ENCODE data around the gene SLC12A2. TPM values are rescaled to one million over a fixed set of nuclear protein-coding genes. Genes with fewer than 3 reads are reported as not detected.

The SLC12A2 gene
- total RNA-seq, 3 donors from 2014 or later (not counting 1 experiment from before 2014, with no cell fraction given) = 14.3 to 18.1 (median 17.4) TPM

- H3K4me1 ChIP-seq (ENCODE audit: control insufficient read depth, insufficient read depth, low read length) = no peaks in the 10 kb centered on the region
- ATAC-seq = no peak
- no peaks in the 10 kb centered on the region for H3K36me3 ChIP-seq (ENCODE audit: control insufficient read depth, insufficient read depth, low read length)
- no peaks in the 10 kb centered on the region for H3K9me3 Mint-ChIP-seq
- no peaks in the 10 kb centered on the region for H3K9me3 ChIP-seq (ENCODE audit: control insufficient read depth, insufficient read depth, low read length)
- H3K27me3 ChIP-seq (ENCODE audit: control insufficient read depth, insufficient read depth, low read length) = no peaks in the 10 kb centered on the region
- peaks cover 0 to 7% of the 10 kb centered on the region in 2 donors for H3K27me3 Mint-ChIP-seq (ENCODE audit: low read depth in 2 of 2)
- H3K36me3 Mint-ChIP-seq = no peaks in the 10 kb centered on the region
- no peaks in the 10 kb centered on the region for H3K4me1 Mint-ChIP-seq
- no peak overlapping the region for H3K4me3 Mint-ChIP-seq
- H3K27ac Mint-ChIP-seq = no peak overlapping the region
- H3K27ac ChIP-seq (ENCODE audit: low read length) = no peak overlapping the region
- intact Hi-C loops (cut with micrococcal nuclease) = loop anchor here (10.0 kb wide), 1 partner anchor 1638 kb away; no protein-coding TSS in a partner anchor
- no peak for DNase-seq
- WGBS (ENCODE audit: insufficient coverage) = 78% methylated on average over 15 of the region's 15 CpGs
- H3K4me3 ChIP-seq (ENCODE audit: low read length) = no peak overlapping the region
- TF ChIP-seq, protein P1, sequence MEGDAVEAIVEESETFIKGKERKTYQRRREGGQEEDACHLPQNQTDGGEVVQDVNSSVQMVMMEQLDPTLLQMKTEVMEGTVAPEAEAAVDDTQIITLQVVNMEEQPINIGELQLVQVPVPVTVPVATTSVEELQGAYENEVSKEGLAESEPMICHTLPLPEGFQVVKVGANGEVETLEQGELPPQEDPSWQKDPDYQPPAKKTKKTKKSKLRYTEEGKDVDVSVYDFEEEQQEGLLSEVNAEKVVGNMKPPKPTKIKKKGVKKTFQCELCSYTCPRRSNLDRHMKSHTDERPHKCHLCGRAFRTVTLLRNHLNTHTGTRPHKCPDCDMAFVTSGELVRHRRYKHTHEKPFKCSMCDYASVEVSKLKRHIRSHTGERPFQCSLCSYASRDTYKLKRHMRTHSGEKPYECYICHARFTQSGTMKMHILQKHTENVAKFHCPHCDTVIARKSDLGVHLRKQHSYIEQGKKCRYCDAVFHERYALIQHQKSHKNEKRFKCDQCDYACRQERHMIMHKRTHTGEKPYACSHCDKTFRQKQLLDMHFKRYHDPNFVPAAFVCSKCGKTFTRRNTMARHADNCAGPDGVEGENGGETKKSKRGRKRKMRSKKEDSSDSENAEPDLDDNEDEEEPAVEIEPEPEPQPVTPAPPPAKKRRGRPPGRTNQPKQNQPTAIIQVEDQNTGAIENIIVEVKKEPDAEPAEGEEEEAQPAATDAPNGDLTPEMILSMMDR (IDR thresholded peaks at IDR 0.05) = no peak
Measured at GRCh38 chr5:128216860-128217531, 133.4 kb downstream of the SLC12A2 start.

GRCh38 chr5:128220841-128221240, 137.3 kb downstream of the SLC12A2 start:
- Histone ChIP-seq H3K36me3 (ENCODE audit: control insufficient read depth, insufficient read depth, low read length) (no peaks in the 10 kb centered on the region), H3K4me3 (ENCODE audit: low read length) (no peak overlapping the region), H3K9me3 (ENCODE audit: control insufficient read depth, insufficient read depth, low read length) (no peaks in the 10 kb centered on the region), H3K4me1 (ENCODE audit: control insufficient read depth, insufficient read depth, low read length) (no peaks in the 10 kb centered on the region), H3K27ac (ENCODE audit: low read length) (no peak overlapping the region), H3K27me3 (ENCODE audit: control insufficient read depth, insufficient read depth, low read length) (no peaks in the 10 kb centered on the region)
- ATAC-seq (no peak), DNase-seq (no peak)
- intact Hi-C loops (cut with micrococcal nuclease) = no loop called here
- Mint-ChIP-seq H3K36me3 (no peaks in the 10 kb centered on the region), H3K4me3 (no peak overlapping the region), H3K27me3 (ENCODE audit: low read depth in 2 of 2) (peaks cover 3 to 16% of the 10 kb centered on the region in 2 donors), H3K9me3 (no peaks in the 10 kb centered on the region), H3K4me1 (no peaks in the 10 kb centered on the region), H3K27ac (no peak overlapping the region)
- 82% methylated on average over 1 of the region's 2 CpGs for WGBS (ENCODE audit: insufficient coverage)
- TF ChIP-seq, protein P1 (IDR thresholded peaks at IDR 0.05) = no peak

- Histone ChIP-seq H3K27me3 (ENCODE audit: control insufficient read depth, insufficient read depth, low read length) (no peaks in the 10 kb centered on the region), H3K4me1 (ENCODE audit: control insufficient read depth, insufficient read depth, low read length) (no peaks in the 10 kb centered on the region), H3K9me3 (ENCODE audit: control insufficient read depth, insufficient read depth, low read length) (no peaks in the 10 kb centered on the region), H3K4me3 (ENCODE audit: low read length) (no peak overlapping the region), H3K36me3 (ENCODE audit: control insufficient read depth, insufficient read depth, low read length) (no peaks in the 10 kb centered on the region), H3K27ac (ENCODE audit: low read length) (no peak overlapping the region)
- Mint-ChIP-seq H3K36me3 (no peaks in the 10 kb centered on the region), H3K4me1 (no peaks in the 10 kb centered on the region), H3K4me3 (no peak overlapping the region), H3K27me3 (ENCODE audit: low read depth in 2 of 2) (peaks cover 3 to 9% of the 10 kb centered on the region in 2 donors), H3K9me3 (no peaks in the 10 kb centered on the region), H3K27ac (no peak overlapping the region)
- DNase-seq = no peak
- intact Hi-C loops (cut with micrococcal nuclease) = no loop called here
- no peak for ATAC-seq
- no CpG with 5 or more reads among the region's 1 CpG for WGBS (ENCODE audit: insufficient coverage)
- TF ChIP-seq, protein P1 (IDR thresholded peaks at IDR 0.05) = no peak
Measured at GRCh38 chr5:128224336-128224735, 140.8 kb downstream of the SLC12A2 start.
